ENCODE measurements around the gene DDX27. TPM values are rescaled to one million over a fixed set of nuclear protein-coding genes. Genes with fewer than 3 reads are reported as not detected.
A peak's percentile ranks its signal among the peaks of the same experiment; 100 is the strongest.

DDX27 gene
- total and polyA plus RNA-seq, 9 of the 15 experiments (the other 6 are each of a cell fraction or from before 2014, with no cell fraction given) = 17.9 to 79.3 (median 57.0) TPM

DNA sequence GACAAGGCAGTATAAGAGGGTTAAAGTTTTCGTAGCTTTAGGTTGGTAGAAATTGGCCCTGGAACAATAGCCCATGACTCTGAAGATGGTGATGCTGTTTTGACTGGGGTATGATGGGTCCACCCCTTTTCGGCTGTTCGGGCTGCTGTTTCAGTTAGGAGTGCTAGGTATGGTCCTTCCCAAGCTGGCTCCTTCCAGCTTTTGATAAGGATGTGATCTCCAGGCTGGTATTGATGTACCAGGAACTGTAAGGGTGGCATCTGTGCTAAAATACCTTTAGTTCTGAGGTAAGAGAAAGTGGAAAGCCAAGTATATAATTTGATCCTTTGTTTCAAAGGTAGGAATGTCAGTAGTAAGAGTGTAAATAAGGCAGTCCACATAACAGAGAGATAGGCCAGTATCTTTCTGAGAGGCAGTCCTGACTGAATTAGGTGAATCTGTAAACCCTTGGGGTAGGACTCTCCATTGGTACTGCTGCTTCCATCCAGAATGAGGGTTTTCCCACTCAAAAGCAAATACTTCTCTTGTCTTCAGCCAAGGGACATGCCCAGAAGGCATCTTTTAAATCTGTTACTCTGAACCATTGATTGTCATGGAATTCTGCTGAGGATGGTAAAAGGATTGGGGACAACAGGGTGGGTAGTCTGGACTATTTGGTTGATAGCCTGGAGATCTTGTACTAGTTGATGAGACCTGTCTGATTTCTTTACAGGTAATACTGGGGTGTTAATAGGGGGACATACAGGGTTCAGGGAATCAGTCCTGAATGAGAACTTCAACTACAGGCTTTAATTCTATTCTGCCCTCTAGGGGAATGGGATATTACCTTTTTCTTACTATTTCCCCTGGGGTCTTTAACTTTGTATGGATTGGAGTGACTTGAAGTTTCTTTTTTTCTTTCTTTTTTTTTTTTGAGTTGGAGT lies 64.7 kb downstream of the DDX27 start (continued):
- TF ChIP-seq ZNF551 (CRISPR knock-in tag; IDR thresholded peaks at IDR 0.05) (no peak), ZNF3 (CRISPR knock-in tag; IDR thresholded peaks at IDR 0.05) (no peak), HMGN3 (IDR thresholded peaks at IDR 0.05; ENCODE audit: borderline replicate concordance, extremely low read depth, insufficient read length, low read depth, low read length) (no peak), THRB (CRISPR knock-in tag; conservative IDR thresholded peaks at IDR 0.05) (0 out of 2 replicates have a peak, but pooled peaks have one; percentile 3), GABPB2 (CRISPR knock-in tag; conservative IDR thresholded peaks at IDR 0.05) (no peak), ZBTB40 (IDR thresholded peaks at IDR 0.05) (no peak), ZBTB40 (CRISPR knock-in tag; IDR thresholded peaks at IDR 0.05) (no peak), ZNF507 (tag; conservative IDR thresholded peaks at IDR 0.05) (no peak), HOXB6 (CRISPR knock-in tag; IDR thresholded peaks at IDR 0.05; ENCODE audit: borderline replicate concordance) (0 out of 2 replicates have a peak, but pooled peaks have one; percentile 42), BDP1 (IDR thresholded peaks at IDR 0.05; ENCODE audit: insufficient read depth, insufficient read length) (no peak), ZNF79 (CRISPR knock-in tag; IDR thresholded peaks at IDR 0.05; ENCODE audit: low read depth) (no peak), POLR2AphosphoS2 (IDR thresholded peaks at IDR 0.05; ENCODE audit: low read length) (peak; percentile 13; the same call in 1 of the 2 replicates), SIN3A (IDR thresholded peaks at IDR 0.05; ENCODE audit: borderline replicate concordance in 2 of 2, control insufficient read depth in 1 of 2, low read depth in 2 of 2, low read length in 2 of 2) (0 out of 4 replicates have a peak, but pooled peaks of 1 of the 2 experiments have one; percentile 24), PML (IDR thresholded peaks at IDR 0.05; ENCODE audit: low read length) (peak; percentile 23; the same call in 1 of the 2 replicates), SUPT5H (IDR thresholded peaks at IDR 0.05) (no peak; the same call in 1 of the 2 replicates), ZNF274 (IDR thresholded peaks at IDR 0.05; ENCODE audit: borderline replicate concordance, low read depth, low read length) (0 out of 2 replicates have a peak, but pooled peaks have one; percentile 39), FOXP1 (CRISPR knock-in tag; IDR thresholded peaks at IDR 0.05) (no peak), ZNF134 (CRISPR knock-in tag; conservative IDR thresholded peaks at IDR 0.05) (no peak)
